SH-SY5Y (cell line): ENCODE data around the gene IKZF4.

Source experiments
- GATA2 ChIP-seq: IDR thresholded peaks from 2 replicates; pipeline ENCODE4 v1.6.1; 2011; ENCODE audit warnings: mild to moderate bottlenecking, low read depth, low read length
- GATA3 ChIP-seq: IDR thresholded peaks from 2 replicates; pipeline ENCODE4 v1.6.1; 2011; ENCODE audit warnings: low read depth, mild to moderate bottlenecking, low read length, moderate library complexity

- TF ChIP-seq GATA3: no peak
- no peak for TF ChIP-seq GATA2
These were observed 47.8 kb upstream of the IKZF4 start for GRCh38 chr12:55972911-55973598.
